ENCODE results near the gene LPAR5.

The LPAR5 gene

GRCh38 chr12:6635856-6636531 is at the start of gene LPAR5:
LPAR5 (minus strand) TSS chr12:6635959; CDS start chr12:6621248, 14,711 bp downstream.
- no peak for DNase-seq

GRCh38 chr12:6684609-6685008 is 48.9 kb upstream of the LPAR5 start:
- DNase-seq, result no peak

GRCh38 chr12:6676962-6677361 is 41.2 kb upstream of the LPAR5 start:
- DNase-seq, result no peak

- no peak for DNase-seq
Measured at GRCh38 chr12:6672143-6672542, 36.4 kb upstream of the LPAR5 start.

- no peak for DNase-seq
Measured at GRCh38 chr12:6667559-6668210, 31.9 kb upstream of the LPAR5 start.

GRCh38 chr12:6666211-6666610 is 30.5 kb upstream of the LPAR5 start:
- DNase-seq, result no peak

GRCh38 chr12:6664902-6665301 is 29.1 kb upstream of the LPAR5 start:
- no peak for DNase-seq

- no peak for DNase-seq
Measured at GRCh38 chr12:6662906-6663742, 27.4 kb upstream of the LPAR5 start, which contains the start of gene ING4. ING4 (minus strand) TSS chr12:6663119; CDS start chr12:6663101, 18 bp downstream.

- DNase-seq, result no peak
Measured at GRCh38 chr12:6662602-6662905, 26.8 kb upstream of the LPAR5 start.

GRCh38 chr12:6653987-6654386 is 18.2 kb upstream of the LPAR5 start:
- DNase-seq, result no peak

- DNase-seq, result no peak
Measured at GRCh38 chr12:6653342-6653741, 17.6 kb upstream of the LPAR5 start.

GRCh38 chr12:6652391-6652790 is 16.6 kb upstream of the LPAR5 start:
- DNase-seq, result no peak

- no peak for DNase-seq
Measured at GRCh38 chr12:6650832-6651231, 15.1 kb upstream of the LPAR5 start.

GRCh38 chr12:6647083-6647604 is 11.4 kb upstream of the LPAR5 start, which contains the start of gene ACRBP:
ACRBP (minus strand) TSS chr12:6647432; CDS start chr12:6647366, 66 bp downstream.
- DNase-seq, result no peak

- no peak for DNase-seq
Measured at GRCh38 chr12:6646276-6647082, 10.7 kb upstream of the LPAR5 start.

- DNase-seq, result no peak
Measured at GRCh38 chr12:6644903-6645302, 9.1 kb upstream of the LPAR5 start.

- no peak for DNase-seq
Measured at GRCh38 chr12:6644257-6644596, 8.5 kb upstream of the LPAR5 start.

- no peak for DNase-seq
Measured at GRCh38 chr12:6643569-6644256, 8.0 kb upstream of the LPAR5 start.

GRCh38 chr12:6641131-6641530 is 5.4 kb upstream of the LPAR5 start:
- no peak for DNase-seq

- no peak for DNase-seq
Measured at GRCh38 chr12:6640497-6640896, 4.7 kb upstream of the LPAR5 start.

GRCh38 chr12:6639151-6639801 is 3.5 kb upstream of the LPAR5 start:
- no peak for DNase-seq

- no peak for DNase-seq
Measured at GRCh38 chr12:6638305-6638704, 2.5 kb upstream of the LPAR5 start.
